ENCODE results near the gene HTR3D. TPM values are rescaled to one million over a fixed set of nuclear protein-coding genes. Genes with fewer than 3 reads are reported as not detected.

Gene HTR3D
- total RNA-seq, 1 experiment from 2014 or later = not detected

- no peak overlapping the region for H3K4me3 ChIP-seq (replicated peaks in 1 of 2; ENCODE audit: low read depth in 1 of 2, low read length in 2 of 2)
- no peaks in the 10 kb centered on the region for H3K9me3 ChIP-seq (ENCODE audit: control insufficient read depth in 1 of 2, insufficient read depth in 1 of 2, low read depth in 1 of 2, low read length in 2 of 2)
- H3K4me2 ChIP-seq (ENCODE audit: low read length) = no peak overlapping the region
- peaks cover 0 to 5% of the 10 kb centered on the region in 2 experiments; a peak in 1 of 4 replicates for H3K4me1 ChIP-seq (ENCODE audit: control insufficient read depth in 1 of 2, insufficient read depth in 2 of 2, low read length in 2 of 2)
- RAD21 ChIA-PET (ENCODE audit: low non-redundant PET in 1 of 2, low total read pairs in 2 of 2, uncharacterized antibody in 2 of 2, unreplicated experiment in 2 of 2) = no interaction called here
- H3K79me2 ChIP-seq (ENCODE audit: insufficient read depth, low read length) = no peaks in the 10 kb centered on the region
- no peaks in the 10 kb centered on the region for H3K27me3 ChIP-seq (ENCODE audit: insufficient read depth, low read length)
- intact Hi-C loops (cut with micrococcal nuclease) = no loop called here
- H3K36me3 ChIP-seq (ENCODE audit: control insufficient read depth in 1 of 2, insufficient read depth in 2 of 2, low read length in 2 of 2) = no peaks in the 10 kb centered on the region
- POLR2A ChIA-PET = no interaction called here
- H4K20me1 ChIP-seq (ENCODE audit: insufficient read depth) = no peaks in the 10 kb centered on the region
- no peak for ATAC-seq
- no TSS peak for BruUV-seq (replicated peaks)
- no peak for DNase-seq (ENCODE audit: low read depth, low spot score)
- H3K27ac ChIP-seq (ENCODE audit: low read depth, low read length) = no peak overlapping the region
- H3K9ac ChIP-seq (ENCODE audit: low read length) = no peak overlapping the region
- no peak overlapping the region for H2AFZ ChIP-seq (ENCODE audit: low read depth, low read length, poor library complexity, severe bottlenecking)
- CTCF ChIA-PET = no interaction called here
- H3K9me2 ChIP-seq (ENCODE audit: insufficient read depth) = no peaks in the 10 kb centered on the region
- TF ChIP-seq JUND (IDR thresholded peaks at IDR 0.05) (no peak), CTCF (IDR thresholded peaks at IDR 0.05 in 2 of 3, conservative IDR thresholded peaks at IDR 0.05 in 1 of 3; ENCODE audit: borderline replicate concordance in 1 of 3, insufficient read depth in 1 of 3, low read depth in 2 of 3, low read length in 2 of 3) (no peak), SRF (IDR thresholded peaks at IDR 0.05; ENCODE audit: low read depth) (no peak), ZBTB33 (IDR thresholded peaks at IDR 0.05; ENCODE audit: extremely low read depth, insufficient replicate concordance, low read length) (no peak), SP1 (IDR thresholded peaks at IDR 0.05; ENCODE audit: low read depth) (no peak)
Observed at GRCh38 chr3:184082034-184082433, 50.5 kb downstream of the HTR3D start.

- ChIA-PET RAD21 (ENCODE audit: low non-redundant PET in 1 of 2, low total read pairs in 2 of 2, uncharacterized antibody in 2 of 2, unreplicated experiment in 2 of 2) (no interaction called here), POLR2A (no interaction called here), CTCF (no interaction called here)
- H3K27me3 ChIP-seq (ENCODE audit: insufficient read depth, low read length) = no peaks in the 10 kb centered on the region
- ATAC-seq (no peak), DNase-seq (ENCODE audit: low read depth, low spot score) (no peak)
- no peaks in the 10 kb centered on the region for H3K9me2 ChIP-seq (ENCODE audit: insufficient read depth)
- H3K9ac ChIP-seq (ENCODE audit: low read length) = no peak overlapping the region
- H3K4me3 ChIP-seq (replicated peaks in 1 of 2; ENCODE audit: low read depth in 1 of 2, low read length in 2 of 2) = no peak overlapping the region
- no peak overlapping the region for H3K4me2 ChIP-seq (ENCODE audit: low read length)
- intact Hi-C loops (cut with micrococcal nuclease) = no loop called here
- H3K27ac ChIP-seq (ENCODE audit: low read depth, low read length) = no peak overlapping the region
- peaks cover 0 to 5% of the 10 kb centered on the region in 2 experiments; a peak in 1 of 4 replicates for H3K4me1 ChIP-seq (ENCODE audit: control insufficient read depth in 1 of 2, insufficient read depth in 2 of 2, low read length in 2 of 2)
- H3K9me3 ChIP-seq (ENCODE audit: control insufficient read depth in 1 of 2, insufficient read depth in 1 of 2, low read depth in 1 of 2, low read length in 2 of 2) = no peaks in the 10 kb centered on the region
- H4K20me1 ChIP-seq (ENCODE audit: insufficient read depth) = no peaks in the 10 kb centered on the region
- no peaks in the 10 kb centered on the region for H3K79me2 ChIP-seq (ENCODE audit: insufficient read depth, low read length)
- H2AFZ ChIP-seq (ENCODE audit: low read depth, low read length, poor library complexity, severe bottlenecking) = no peak overlapping the region
- no peaks in the 10 kb centered on the region for H3K36me3 ChIP-seq (ENCODE audit: control insufficient read depth in 1 of 2, insufficient read depth in 2 of 2, low read length in 2 of 2)
- BruUV-seq (replicated peaks) = no TSS peak
- TF ChIP-seq RAD21 (IDR thresholded peaks at IDR 0.05; ENCODE audit: low read depth) (no peak), CEBPB (IDR thresholded peaks at IDR 0.05; ENCODE audit: low read depth) (no peak), CTCF (IDR thresholded peaks at IDR 0.05 in 2 of 3, conservative IDR thresholded peaks at IDR 0.05 in 1 of 3; ENCODE audit: borderline replicate concordance in 1 of 3, insufficient read depth in 1 of 3, low read depth in 2 of 3, low read length in 2 of 3) (no peak), FOSL1 (IDR thresholded peaks at IDR 0.05; ENCODE audit: low read depth) (no peak), ELF1 (IDR thresholded peaks at IDR 0.05; ENCODE audit: borderline replicate concordance, low read depth) (no peak), POLR2A (IDR thresholded peaks at IDR 0.05; ENCODE audit: borderline replicate concordance, extremely low read depth, insufficient read depth, insufficient read length) (no peak), EZH2phosphoT487 (IDR thresholded peaks at IDR 0.05; ENCODE audit: borderline replicate concordance) (no peak), SIN3A (IDR thresholded peaks at IDR 0.05; ENCODE audit: low read depth) (no peak), POLR2AphosphoS5 (IDR thresholded peaks at IDR 0.05; ENCODE audit: low read depth, low read length) (no peak), EZH2 (IDR thresholded peaks at IDR 0.05) (no peak), ATF3 (IDR thresholded peaks at IDR 0.05) (no peak)
Observed at GRCh38 chr3:184082465-184082864, 50.9 kb downstream of the HTR3D start.

Measured in HCT116 (cell line).